ENCODE results near the gene MKRN2. TPM values are rescaled to one million over a fixed set of nuclear protein-coding genes. Genes with fewer than 3 reads are reported as not detected.

Gene MKRN2
- total RNA-seq, 1 donor from 2014 or later: 25.2 TPM

DNA sequence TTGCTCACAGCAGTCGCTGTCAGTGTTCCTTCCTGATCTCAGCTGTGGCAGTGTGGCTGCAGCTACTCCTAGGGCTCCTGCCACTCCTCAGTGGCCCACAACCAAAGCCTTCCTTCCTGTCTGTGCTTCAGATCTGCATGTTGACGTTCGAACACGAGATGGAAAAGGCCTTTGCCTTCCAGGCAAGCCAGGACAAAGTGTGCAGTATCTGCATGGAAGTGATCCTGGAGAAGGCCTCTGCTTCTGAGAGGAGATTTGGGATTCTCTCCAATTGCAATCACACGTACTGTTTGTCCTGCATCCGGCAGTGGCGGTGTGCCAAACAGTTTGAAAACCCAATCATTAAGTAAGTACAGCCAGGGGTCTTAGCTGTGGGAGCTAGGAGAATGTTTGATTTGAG lies 17.8 kb downstream of the MKRN2 start:
- no peaks in the 10 kb centered on the region for H3K9me3 ChIP-seq
- no peak for TF ChIP-seq CTCF (IDR thresholded peaks at IDR 0.05)
- H3K4me1 ChIP-seq: no peaks in the 10 kb centered on the region
- DNase-seq (ENCODE audit: low spot score in 2 of 2): no peak
- peaks cover 85 to 98% of the 10 kb centered on the region in 2 donors for H3K36me3 ChIP-seq
- no peaks in the 10 kb centered on the region for H3K27me3 ChIP-seq
- intact Hi-C loops (cut with DNase I): no loop called here
- no peak overlapping the region for H3K4me3 ChIP-seq
- no peak overlapping the region for H3K27ac ChIP-seq

DNA sequence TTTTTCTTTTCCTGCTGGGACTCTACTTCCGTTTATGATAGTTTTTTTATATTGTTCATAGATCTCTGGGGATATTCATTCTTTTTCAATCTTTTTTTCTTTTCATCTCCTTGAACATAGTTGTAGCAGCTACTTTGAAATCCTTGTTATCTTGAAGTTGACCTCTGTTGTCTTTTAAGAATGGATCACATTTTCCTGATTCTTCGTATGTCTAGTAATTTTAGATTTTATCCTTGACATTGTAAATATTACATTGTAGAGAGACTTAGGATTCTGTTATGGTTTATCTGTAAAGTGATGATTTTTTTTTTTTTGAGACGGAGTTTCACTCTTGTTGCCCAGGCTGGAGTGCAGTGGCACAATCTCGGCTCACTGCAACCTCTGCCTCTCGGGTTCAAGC lies 20.5 kb downstream of the MKRN2 start:
- peaks cover 77 to 97% of the 10 kb centered on the region in 2 donors for H3K36me3 ChIP-seq
- H3K4me3 ChIP-seq: no peak overlapping the region
- peaks cover 0 to 2% of the 10 kb centered on the region in 2 donors for H3K4me1 ChIP-seq
- intact Hi-C loops (cut with DNase I): no loop called here
- no peak for TF ChIP-seq CTCF (IDR thresholded peaks at IDR 0.05)
- H3K27ac ChIP-seq: no peak overlapping the region
- DNase-seq (ENCODE audit: low spot score in 2 of 2): no peak
- H3K9me3 ChIP-seq: no peaks in the 10 kb centered on the region
- H3K27me3 ChIP-seq: no peaks in the 10 kb centered on the region

- Histone ChIP-seq H3K9me3 (no peaks in the 10 kb centered on the region), H3K27ac (no peak overlapping the region), H3K4me1 (peaks cover 0 to 2% of the 10 kb centered on the region in 2 donors), H3K4me3 (no peak overlapping the region), H3K27me3 (no peaks in the 10 kb centered on the region), H3K36me3 (peaks cover 73 to 97% of the 10 kb centered on the region in 2 donors)
- no peak for TF ChIP-seq CTCF (IDR thresholded peaks at IDR 0.05)
- intact Hi-C loops (cut with DNase I): no loop called here
- no peak for DNase-seq (ENCODE audit: low spot score in 2 of 2)
These were observed 21.9 kb downstream of the MKRN2 start for GRCh38 chr3:12578742-12579141.

DNA sequence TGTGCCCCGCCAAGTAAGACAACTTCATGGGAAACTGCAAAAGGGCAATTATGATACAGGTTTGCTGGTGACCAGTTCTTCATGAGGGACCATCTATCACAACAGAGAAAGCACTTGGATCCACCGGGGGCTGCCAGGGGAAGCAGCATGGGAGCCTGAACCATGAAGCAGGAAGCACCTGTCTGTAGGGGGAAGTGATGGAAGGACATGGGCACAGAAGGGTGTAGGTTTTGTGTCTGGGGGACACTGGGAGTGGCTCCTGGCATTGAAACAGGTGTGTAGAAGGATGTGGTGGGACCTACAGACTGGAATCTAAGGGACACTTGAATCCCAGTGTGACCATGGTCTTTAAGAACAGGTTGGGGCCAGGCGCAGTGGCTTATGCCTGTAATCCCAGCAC lies 22.6 kb downstream of the MKRN2 start:
- no peak for TF ChIP-seq CTCF (IDR thresholded peaks at IDR 0.05)
- Histone ChIP-seq H3K27ac (peak overlapping the region; percentile 15 to 27), H3K9me3 (no peaks in the 10 kb centered on the region), H3K27me3 (no peaks in the 10 kb centered on the region), H3K36me3 (peaks cover 73 to 97% of the 10 kb centered on the region in 2 donors), H3K4me1 (peaks cover 0 to 2% of the 10 kb centered on the region in 2 donors), H3K4me3 (no peak overlapping the region)
- DNase-seq (ENCODE audit: low spot score in 2 of 2): no peak
- intact Hi-C loops (cut with DNase I): no loop called here

- H3K4me1 ChIP-seq: peaks cover 0 to 2% of the 10 kb centered on the region in 2 donors
- intact Hi-C loops (cut with DNase I): no loop called here
These were observed 23.0 kb downstream of the MKRN2 start for GRCh38 chr3:12579905-12580304.

More at GRCh38 chr3:12579905-12580304, 23.0 kb downstream of the MKRN2 start:
- DNase-seq (ENCODE audit: low spot score in 2 of 2): no peak
- TF ChIP-seq CTCF (IDR thresholded peaks at IDR 0.05): no peak
- H3K27ac ChIP-seq: peak overlapping the region; percentile 15 to 27
- no peaks in the 10 kb centered on the region for H3K27me3 ChIP-seq
- H3K9me3 ChIP-seq: no peaks in the 10 kb centered on the region
- no peak overlapping the region for H3K4me3 ChIP-seq
- H3K36me3 ChIP-seq: peaks cover 73 to 97% of the 10 kb centered on the region in 2 donors

All from ascending aorta (tissue), 2 donors.